K562 treated with DMSO at 1 percent for 24 hours (cell line): ENCODE data around the gene DLG5. TPM values are rescaled to one million over a fixed set of nuclear protein-coding genes. Genes with fewer than 3 reads are reported as not detected.

ENCODE experiments used
- total RNA-seq: library from RNA; unstranded; fragments of 300-600 nt; gene quantifications from 2 replicates; pipeline ENCODE4 v1.2.3, GENCODE V29; 2022; ENCODE audit warnings: low read depth; ENCODE audit not compliant: insufficient read depth

DLG5 gene
- total RNA-seq: 25.0 and 27.8 TPM in 2 replicates

GRCh38 chr10:77926566-77927401, at the start of gene DLG5:
Gene DLG5 (minus strand): TSS chr10:77926755. CDS start chr10:77926520, 235 bp downstream.

Other genes with a start within 250 kb of the DLG5 start
- 18.2 and 18.3 TPM in 2 replicates for gene POLR3A, start 102.8 kb upstream of the DLG5 start, total RNA-seq
- 2,895 and 3,304 TPM in 2 replicates for gene RPS24, start 107.1 kb upstream of the DLG5 start, total RNA-seq